ENCODE results near the gene HOXB7.

Gene HOXB7

DNA sequence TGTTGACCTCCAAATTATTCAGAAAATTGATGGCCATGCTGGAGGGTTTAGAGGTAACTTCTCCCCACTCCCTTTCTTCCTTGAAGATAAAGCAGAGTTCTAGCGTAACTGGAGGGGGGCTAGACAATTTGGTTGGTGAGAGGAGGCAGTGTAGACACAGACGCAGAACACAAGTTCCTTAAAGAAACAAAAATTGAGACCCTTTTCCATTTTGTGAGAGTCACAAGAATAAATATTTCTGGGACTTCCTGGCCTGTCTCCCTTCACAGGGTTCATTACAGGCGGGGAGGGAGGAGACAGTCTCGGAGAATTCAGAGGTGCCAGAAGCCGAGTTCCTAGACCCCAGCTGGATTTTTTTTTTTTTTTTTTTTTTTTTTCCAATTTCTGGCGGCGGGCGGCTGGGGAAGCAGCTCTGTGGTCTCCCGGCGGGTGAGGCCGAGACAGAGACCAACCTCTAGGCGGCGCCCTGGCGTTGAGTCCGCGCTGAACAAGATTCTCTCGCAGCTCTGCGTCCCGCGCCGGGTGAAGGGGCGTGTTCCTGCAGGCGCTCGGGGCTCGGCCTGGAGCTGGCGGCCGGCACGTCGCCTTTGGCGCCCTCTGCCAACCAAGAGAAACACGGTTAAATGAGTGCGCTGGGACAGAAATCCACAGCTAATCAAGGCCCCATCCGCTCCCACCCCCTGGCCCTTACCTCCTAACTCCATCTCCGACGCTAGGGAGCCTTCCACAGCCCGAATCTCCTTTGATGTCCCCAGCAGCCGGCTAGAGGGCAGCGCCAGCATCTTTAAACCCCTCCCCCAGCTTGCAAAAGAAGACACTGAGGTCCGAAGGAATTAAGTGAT lies 25.6 kb upstream of the HOXB7 start:
- DNase-seq = peak; percentile 82

DNA sequence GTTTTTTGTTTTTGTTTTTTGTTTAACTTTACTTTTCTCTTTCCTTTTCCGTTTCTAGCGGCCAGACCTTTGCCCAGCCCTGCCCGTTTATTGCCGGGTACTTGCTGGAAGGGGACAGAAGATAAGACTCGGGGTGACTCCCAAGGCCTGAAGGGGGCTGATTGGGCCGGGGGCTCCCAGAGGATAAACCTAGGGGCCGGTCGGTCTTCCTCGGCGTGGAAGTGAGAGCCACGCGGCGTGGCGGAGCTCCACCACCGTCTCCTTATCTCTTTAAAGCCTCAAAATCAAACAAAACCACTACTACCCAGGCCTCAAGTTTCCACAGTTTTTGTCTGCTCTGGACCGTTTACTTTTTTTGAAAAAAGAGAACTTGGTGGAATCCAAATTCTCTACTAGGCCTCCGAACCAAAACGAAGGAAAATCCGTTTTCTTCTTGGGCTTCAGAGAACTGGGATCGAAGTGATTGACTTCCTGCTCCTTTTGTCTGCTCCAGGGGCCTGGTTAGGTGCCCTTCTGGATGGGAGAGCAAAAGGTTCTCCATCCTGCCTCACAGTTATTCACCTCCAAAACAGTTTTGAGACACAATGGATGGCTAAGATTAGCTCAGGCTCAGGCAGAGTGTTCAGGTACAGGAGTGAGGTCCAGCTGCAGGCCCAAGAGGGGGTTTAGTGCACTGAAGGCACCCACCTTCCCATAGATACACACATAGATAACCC lies 23.8 kb upstream of the HOXB7 start:
- no peak for DNase-seq

DNA sequence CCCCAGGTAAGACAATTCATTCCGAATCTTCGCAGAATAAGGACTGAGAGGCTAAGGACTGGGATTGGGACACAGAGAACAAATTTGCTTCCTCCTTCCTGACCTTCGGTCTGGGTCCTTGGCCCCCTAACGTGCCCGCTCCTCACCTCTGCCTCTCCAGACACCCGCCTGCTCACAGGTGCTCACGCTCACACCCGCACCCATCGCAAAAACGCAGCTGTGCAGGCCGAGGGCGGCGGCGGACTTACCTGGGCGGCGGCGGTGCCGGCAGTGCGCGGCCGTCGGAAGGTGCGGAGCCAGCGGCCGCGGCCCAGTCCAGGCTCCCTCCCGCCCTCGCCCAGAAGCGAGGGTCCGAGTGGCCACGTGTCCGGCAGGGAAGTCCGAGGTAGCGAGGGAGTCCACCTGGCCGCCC lies 22.5 kb upstream of the HOXB7 start:
- no peak for DNase-seq

DNA sequence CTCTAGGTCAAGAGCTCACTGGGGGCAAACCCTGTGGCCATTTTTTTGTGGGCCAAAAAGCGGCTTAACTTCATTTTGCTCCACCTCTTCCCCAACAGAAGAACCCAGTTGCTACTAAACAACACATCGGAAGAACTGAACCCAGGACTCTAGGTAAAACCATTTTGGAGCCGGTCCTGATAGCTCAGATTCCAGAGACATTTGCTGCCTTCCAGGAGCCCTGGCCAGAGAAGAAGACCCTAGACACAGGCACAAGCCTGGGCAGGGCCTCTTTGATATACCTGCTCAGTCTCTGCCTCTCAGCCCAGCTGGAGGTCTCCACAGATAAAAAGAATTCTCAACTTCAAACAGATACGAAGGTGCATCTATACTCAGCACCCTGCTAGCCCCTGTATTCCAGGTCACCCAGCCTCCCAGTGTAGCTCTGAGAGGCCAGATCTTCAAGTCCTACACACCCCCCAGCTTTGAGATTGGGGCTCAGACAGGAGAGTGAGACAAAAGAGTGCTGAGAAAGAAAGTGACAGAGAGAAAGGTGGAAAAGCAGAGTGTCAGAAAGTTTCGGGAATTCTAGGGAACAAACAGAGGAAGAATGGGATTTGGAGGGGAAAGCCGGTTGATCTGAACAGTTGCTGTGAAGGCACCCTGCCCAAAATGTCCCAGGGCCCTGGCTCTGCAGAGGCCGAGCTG lies 21.9 kb upstream of the HOXB7 start:
- no peak for DNase-seq

DNA sequence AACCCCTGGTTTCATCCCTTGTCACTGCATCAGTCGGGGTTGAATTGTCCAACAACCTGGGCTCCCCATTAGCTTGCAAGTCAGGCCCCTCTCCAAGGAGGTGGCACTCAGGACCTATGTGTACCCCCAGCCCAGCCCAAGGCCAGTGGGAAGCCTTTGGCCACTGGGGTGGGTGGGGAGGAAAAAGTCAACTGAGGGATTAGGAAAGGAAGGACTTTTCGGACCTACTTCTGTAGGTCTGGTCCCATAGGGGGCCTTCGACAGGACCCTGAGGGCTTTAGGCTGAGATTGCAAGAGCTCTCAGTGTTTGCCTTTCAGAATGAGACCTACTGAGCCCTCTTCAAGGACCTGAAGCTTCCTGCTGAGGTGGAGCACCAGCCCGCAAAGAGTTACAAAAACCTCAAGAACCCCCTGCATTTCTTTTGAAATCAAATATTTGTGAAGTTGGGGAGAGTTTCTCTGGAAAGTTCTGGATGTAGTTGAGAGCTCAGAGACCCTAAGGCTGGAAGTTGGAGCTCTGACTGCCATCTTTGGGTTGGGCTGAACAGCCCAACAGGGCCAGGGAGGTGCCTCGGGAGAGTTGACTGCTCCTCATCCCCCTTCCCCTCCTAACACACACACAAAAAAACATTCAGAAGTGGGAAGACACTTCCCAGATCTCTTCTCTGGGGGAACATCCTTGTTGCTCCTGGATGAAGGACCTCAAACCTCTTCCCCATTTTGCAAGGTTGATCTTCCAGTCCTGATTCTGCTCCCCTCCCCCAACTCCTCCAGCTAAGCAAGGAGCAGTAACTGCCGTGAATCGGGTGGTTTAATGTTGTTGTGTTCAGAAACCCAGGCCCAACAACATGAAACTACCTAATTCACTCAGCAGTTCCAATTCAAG lies 21.1 kb upstream of the HOXB7 start:
- peak; percentile 35 for DNase-seq

DNA sequence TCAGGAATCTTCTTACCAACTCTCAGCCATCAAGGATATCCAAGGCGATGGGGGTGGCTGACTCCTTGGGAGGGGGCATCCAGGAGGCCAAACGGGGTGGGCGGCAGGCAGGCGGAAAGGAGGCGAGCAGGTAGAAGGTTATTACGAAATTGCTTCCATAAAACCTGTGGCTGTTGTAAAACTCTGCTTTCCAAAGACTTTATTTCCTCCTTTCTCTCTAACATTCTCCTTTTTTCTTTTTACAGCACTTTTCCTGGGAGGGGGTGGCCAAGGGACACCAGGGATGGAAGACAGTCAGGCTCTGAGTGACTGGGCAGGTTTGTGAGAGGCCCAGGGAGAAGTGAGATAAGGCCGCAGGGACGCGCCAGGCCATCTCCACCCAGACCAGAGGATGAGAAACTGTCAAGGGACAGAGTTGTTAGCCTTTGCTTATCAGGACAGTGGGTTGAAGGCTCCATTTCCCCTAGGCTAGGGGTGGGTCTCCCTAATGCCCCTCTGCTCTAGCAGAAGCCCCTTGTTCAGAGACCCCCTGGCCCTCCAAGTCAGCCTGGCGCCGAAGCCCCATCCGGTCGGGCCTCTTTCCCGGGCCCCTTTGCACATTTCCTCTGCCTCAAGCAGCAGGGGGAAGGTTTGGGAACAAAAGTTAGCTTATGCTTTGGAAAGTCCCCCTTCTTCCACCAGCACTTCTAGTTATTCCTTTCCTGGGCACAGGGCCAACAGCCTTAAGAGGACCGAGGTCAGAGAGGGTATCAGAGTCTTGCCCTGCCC lies 20.3 kb upstream of the HOXB7 start:
- DNase-seq = no peak

DNA sequence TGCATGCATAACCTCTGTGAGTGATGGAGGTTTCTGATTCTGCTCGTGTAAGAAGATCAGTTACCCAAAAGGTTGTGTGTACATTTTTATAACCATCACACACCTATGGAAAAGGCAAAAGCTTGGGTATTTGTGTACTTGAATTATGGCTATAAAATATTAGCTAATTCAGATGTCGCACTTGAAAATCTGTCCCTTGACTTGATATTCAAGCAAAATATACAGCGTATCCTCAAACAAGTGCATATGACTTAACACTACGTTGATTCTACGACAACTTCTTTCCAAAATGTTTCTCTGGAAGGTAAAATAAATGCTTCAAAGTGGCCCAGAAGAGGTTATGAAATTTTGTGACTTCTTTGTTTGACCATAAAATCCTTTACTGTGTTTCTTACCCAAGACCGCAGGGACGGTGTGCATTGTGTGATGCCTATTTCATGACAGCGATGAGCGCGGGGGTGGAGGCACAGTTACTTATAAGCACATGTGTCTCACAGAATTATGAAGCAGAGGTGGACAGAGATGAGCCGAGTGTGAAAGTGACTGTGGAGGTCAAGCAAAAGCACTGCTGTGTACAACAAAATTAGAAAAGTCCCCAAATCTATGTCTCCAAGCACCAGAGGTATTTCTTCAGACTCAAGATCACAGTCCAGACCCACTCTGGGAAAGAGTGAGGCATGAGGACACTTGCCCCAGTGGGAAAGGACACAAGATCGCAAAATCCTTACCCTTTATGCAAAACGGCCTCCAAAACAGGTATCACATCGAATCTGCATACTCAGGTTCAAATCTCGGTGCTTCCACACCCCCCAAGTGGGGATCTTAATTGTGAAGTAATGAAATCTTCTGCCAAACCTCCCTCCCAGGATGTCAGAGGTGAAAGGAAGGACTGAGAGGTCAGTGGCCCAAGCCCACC lies 19.4 kb upstream of the HOXB7 start:
- no peak for DNase-seq

DNA sequence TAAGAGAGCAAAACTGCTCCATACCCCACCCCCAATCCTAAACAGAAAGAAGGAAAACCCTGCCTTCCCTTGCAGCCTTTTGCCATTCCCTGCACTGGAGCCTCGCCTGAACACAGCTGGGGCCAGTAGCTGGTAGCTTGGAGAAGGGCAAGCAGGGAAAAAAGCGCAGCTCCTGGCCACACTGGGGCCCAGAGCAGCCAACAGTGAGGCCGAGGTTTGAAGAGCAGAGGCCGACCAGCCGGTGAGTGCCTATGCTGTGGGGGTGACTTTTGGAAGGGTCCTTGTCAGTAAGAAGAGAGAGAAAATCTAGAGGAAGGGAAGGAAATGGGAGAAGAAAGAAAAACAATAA lies 18.6 kb upstream of the HOXB7 start:
- DNase-seq = no peak

DNA sequence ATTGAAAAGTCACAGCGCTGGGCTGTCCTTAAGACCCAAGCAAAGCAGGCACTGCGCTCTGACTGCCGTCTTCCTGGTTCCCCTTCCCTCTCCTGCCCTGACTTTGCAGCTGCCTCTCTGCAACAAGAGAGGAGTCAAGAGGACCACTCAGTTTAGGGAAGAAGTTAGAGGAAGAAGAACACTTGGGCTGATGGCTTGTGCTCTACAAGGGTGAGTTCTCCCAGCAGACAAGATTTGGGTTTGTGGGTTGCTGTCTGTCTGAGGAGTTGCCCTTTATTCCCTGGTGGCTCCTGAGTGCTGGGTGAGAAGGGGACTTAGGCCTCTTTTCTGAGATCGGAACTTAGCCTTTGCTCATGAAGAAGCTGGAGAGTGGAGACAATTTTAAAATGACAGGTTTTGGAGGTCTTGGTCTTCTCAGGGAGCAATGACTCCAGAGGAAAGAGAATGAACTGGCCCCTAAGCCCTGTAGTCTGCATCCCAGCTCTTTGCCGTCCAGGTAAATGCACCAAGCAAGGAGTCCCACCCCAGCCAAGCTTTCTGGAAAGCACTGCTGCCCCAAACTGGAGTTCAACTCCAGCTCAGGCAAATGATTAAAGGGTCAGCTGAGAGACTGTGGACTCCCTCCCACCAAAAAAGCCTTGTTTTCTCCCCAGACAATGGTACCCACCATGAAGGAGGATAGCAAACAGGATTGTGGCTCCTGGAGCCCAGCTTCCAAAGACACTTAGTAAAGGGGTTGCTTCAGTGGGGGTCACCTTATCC lies 18.0 kb upstream of the HOXB7 start:
- no peak for DNase-seq

DNA sequence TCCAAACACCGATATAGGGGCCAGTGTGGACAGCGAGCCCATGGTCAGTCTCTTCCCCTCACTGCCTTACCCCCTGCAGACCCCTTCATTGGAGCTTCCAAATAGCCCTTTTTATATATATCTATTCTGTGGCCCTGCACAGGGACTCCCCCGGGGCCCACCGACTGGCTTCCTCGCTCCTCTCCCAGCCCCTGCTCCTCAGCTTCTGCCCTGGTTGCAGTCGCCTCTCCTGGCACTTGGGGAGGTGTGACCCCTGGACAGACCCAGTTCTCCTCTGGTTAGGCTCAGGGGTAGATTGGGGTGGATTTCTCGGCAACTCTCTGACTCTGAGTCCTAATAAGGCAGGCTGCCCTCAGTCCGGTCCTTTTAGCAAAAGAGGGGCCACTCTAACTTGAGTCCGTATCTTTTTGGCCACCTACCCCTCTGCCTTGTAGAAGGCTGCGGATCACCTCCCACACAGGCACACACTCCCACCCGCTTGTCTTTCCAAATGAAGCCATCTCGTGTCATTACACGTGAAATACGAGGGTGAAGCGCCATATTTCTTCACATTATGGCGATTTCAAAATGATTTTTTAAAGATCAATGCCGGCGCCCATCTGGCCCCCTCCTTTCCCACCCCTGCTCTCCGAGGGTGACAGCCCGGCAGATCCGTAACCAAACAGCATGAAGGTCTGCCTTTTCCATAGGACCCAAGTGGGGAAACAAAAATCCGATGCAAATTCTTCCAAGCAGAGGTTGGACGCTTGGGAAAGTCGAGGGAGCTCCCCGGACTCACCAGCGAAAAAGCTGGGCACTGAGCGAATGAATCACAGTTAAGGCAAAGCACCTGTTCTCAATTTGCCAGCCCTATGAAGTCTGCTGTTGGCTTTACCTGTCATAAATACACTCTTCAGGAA lies 17.1 kb upstream of the HOXB7 start:
- DNase-seq = no peak

DNA sequence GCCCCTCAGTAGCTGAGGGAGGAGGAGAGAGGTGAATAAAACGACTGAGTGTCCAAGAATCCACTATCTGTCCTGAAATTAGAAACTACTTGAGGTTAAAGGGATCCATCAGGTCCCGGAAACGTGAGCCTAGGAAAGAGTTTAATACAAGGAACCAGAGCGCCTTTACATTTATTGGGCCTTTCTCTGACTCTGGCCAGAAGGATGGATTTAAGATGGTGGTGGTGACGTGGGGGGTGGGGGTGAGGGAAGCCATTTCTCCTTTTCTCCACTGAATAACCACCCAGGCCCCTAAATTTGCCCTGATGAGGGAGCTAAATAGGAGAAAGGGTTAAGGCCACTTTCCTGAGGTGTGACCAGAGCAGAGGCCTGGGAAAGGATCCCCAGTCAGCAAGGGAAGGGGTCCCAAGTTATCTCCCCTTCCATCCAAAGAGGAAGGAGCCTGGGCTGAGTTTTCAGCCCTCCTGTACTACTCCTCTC lies 16.3 kb upstream of the HOXB7 start:
- DNase-seq = no peak

DNA sequence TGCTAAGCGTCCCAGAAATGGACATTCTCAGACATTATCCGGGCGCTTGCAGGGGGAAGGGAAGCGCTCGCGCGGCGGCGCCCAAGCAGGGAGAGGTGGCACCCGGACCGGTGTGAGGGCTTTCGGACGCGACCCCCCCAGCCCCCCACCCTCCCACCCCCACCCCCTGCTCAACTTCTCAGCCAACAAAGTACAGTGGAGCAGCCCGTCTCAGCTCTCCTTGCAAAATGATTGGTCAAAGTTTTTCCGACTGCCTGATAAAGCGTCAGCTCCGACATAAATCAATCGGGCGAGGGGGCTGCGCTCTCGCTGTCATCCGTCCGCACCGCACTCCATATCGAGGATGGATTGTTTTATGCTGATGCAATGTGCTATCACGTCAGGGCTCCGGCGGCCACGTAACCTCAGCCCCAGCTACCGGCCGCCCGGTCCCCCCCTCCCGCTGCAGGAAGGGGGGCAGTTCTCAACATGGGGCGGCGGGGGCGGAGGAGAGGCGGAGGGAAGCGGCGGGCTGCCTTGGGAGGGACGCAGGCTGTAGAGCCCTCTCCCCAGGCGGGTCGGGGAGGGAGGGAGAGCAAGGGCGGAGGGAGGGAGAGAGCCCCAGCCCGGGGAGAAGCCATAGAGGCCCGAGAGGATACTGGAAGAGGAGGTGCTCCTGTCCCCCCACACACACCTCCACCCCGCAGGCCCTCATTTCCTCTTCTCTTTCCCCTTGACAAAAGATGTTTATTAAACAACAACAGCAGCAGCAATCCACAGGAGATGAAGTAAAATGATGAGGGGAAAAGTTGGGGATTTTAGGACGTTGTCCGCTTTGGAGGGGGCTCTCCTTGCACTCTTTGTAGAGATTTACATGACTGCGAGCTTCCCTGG lies 15.7 kb upstream of the HOXB7 start, which contains the start of gene HOXB9:
Gene HOXB9, minus strand, starts transcription at position 114 of the 873 bp plus-strand sequence. Its CDS starts 89 bp downstream, at position 25.
- DNase-seq = no peak

DNA sequence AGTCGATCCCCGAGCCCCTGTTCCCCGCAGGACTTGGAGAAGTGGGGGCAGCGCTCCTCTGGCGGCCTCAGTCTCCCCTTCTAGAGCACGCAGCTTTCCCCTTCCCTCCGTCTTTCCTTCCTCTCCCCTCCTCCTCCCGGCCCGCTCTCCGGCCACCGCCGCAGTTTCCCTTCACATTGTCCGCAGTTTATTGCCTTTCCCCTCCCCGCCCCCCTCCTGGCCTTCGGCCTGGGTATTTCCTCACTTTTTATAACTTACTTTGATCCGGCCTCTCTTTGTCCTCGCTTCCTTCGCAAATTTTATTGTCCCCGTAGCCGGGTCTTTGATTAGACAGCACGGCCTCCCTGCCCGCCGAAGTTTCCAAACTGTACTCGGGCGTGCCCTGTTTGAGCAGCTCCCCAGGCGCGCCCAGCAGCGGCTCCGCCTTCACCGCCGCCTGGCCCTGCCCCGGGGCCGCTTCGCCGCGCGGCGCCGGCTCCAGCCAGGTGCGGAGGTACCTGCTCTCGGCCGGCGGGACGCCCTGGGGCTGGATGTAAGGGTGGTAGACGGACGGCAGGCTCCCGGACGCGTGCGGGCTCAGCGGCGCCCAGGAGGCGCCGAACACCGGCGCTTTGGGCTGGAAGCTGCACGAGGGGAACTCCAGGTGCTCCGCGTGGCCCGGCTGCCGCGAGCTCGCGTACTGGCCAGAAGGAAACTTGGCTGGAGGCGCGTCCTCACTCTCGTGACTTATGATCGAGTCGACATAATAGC lies 14.9 kb upstream of the HOXB7 start:
- DNase-seq = no peak

DNA sequence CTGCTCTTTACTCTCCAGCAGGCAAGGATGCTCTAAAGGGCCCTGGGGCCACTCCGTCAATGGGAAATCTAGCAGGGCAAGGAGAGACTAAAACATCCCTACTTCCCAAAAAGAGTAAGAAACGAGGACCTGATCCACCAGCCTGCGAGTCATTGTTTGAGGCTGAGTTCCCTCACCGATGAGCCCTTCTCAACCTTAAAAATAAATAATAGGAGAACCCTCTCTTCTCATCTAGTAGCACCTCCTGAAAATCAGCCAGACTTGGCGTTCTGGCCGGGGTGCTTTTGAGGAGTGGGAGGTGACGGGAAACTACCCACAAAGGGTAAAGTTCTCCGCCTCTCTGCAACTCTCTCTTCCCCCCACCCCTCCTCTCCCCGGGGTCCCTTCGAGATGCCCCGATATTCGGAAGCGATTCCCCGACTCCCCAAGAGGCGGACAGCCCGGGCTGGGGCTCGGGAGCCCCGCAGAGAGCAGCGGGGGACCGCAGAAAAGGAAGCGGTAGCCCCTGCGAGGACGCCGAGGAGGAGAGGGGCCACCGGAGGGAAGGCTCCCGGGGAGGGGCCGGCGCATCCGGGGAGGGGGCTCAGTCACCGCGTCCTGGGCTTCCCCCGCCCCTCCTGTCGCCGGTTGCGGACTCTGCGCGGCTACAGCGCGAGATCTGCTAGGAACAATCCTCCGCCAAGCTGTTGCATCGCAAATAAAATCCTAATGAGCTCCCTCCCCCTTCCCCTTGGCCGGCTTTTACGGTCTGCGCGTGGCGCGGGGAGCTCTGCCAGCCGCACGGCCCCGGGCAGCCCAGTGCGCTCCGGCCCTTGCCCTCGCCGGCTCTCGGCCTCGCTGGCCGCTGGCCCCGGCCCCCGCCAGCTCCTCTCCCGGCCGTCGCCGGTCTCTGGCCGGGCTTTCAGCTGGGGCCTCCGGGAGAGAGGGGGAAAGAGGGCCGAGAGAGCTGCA lies 14.0 kb upstream of the HOXB7 start:
- DNase-seq = no peak

DNA sequence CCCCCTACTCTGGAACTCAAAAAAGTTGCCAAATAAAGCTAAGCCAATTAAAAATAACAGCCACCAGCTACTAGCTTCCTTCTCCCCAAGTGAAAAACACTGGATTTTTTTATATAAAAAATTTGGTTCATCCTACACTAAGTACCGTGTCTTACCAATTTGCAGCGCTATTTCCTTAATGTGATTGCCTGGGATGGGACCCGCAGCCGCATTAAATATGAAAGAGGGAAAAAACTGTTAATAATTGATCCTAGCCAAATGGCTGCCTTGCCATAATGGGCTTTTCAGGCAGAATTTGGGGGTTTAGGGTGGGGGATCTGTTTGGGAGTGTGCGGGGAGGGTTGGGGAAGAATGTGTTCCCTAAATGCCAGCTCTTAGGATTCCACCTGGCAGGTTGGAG lies 13.3 kb upstream of the HOXB7 start:
- DNase-seq = no peak

DNA sequence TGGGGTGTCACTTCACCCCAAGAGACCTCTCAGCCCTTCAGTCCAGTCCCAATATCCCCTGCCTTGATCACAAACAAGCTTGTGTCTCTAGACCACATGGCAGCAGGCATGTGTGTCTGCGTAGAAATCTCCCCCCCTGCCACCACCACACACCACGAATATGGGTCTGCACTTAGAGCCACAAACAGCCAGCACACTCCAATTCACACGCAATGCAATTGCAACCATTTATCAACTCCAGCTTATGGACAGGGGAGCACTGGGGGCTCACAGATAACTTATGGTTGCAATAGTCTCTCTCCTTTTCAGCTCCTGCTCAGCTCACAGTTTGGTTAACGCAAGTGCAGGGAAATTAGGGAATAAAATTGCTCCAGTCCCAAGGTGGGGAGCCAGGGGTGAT lies 12.8 kb upstream of the HOXB7 start:
- no peak for DNase-seq

Data from activated CD4-positive, alpha-beta T cell treated with anti-CD3 and anti-CD28 coated beads, Interleukin-2, amount 50 U/mL, for 16 hours (primary cell).